ENCODE results near the gene TEX10. TPM values are rescaled to one million over a fixed set of nuclear protein-coding genes. Genes with fewer than 3 reads are reported as not detected.

Gene TEX10
- total RNA-seq, 1 donor from 2014 or later, result 19.1 TPM

GRCh38 chr9:100285601-100286000 is 67.1 kb downstream of the TEX10 start:
- no peak for DNase-seq (ENCODE audit: extremely low read depth, low read depth, low spot score)

- no peak for DNase-seq (ENCODE audit: extremely low read depth, low read depth, low spot score)
Measured at GRCh38 chr9:100285080-100285479, 67.7 kb downstream of the TEX10 start.

- DNase-seq (ENCODE audit: extremely low read depth, low read depth, low spot score), result no peak
Measured at GRCh38 chr9:100284247-100284646, 68.5 kb downstream of the TEX10 start.

GRCh38 chr9:100282388-100282719 is 70.4 kb downstream of the TEX10 start:
- no peak for DNase-seq (ENCODE audit: extremely low read depth, low read depth, low spot score)

- no peak for DNase-seq (ENCODE audit: extremely low read depth, low read depth, low spot score)
Measured at GRCh38 chr9:100281676-100282387, 70.9 kb downstream of the TEX10 start.

GRCh38 chr9:100281066-100281465 is 71.7 kb downstream of the TEX10 start:
- DNase-seq (ENCODE audit: extremely low read depth, low read depth, low spot score), result no peak

GRCh38 chr9:100277166-100277979 is 75.4 kb downstream of the TEX10 start:
- no peak for DNase-seq (ENCODE audit: extremely low read depth, low read depth, low spot score)

- no peak for DNase-seq (ENCODE audit: extremely low read depth, low read depth, low spot score)
Measured at GRCh38 chr9:100269656-100270055, 83.1 kb downstream of the TEX10 start.

GRCh38 chr9:100268271-100268670 is 84.5 kb downstream of the TEX10 start:
- DNase-seq (ENCODE audit: extremely low read depth, low read depth, low spot score), result no peak

- no peak for DNase-seq (ENCODE audit: extremely low read depth, low read depth, low spot score)
Measured at GRCh38 chr9:100267211-100267610, 85.5 kb downstream of the TEX10 start.

Other genes starting within 250 kb of the TEX10 start
- 112 and 129 TPM in 2 replicates for gene MSANTD3, start 74.2 kb upstream of the TEX10 start, total RNA-seq
- 30.0 and 35.1 TPM in 2 replicates for gene TMEFF1, start 120.2 kb upstream of the TEX10 start, total RNA-seq
- 3.3 and 4.1 TPM in 2 replicates for gene CAVIN4, start 225.1 kb upstream of the TEX10 start, total RNA-seq

Data from glomerular endothelial cell (primary cell).